Stimulated activated CD4-positive, alpha-beta T cell treated with anti-CD3 and anti-CD28 coated beads, Interleukin-15, amount 100 ng/mL, for 1 hour (primary cell): Measurements from ENCODE around the gene RTBDN.

ENCODE experiments used
- DNase-seq, 2 donors: peaks; one replicate each; pipeline ENCODE4 v3.0.0-alpha.2; 2020; ENCODE audit warnings: low read depth in 1 of 2, low spot score in 1 of 2

RTBDN gene

DNA sequence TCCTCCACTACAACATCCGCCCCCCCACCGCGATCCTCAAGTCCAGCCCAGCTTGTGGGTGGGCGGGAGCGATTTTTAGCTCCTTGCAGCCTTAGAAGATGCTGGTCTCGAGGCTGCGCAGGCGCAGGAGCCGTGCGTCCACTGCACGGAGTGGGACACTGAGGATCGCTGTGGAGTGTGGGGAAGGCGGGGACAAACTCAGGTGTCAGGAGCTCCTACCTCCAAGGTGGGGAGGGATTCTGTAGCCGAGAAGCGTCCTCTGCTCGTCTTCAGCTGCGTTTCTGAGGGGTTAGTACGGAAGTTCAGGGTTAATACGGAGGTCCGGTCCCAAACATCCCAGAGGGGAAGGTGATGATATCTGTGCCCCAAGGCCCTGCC is at the start of gene RTBDN:
RTBDN (minus strand) TSS at position 14 of the 378 bp plus-strand sequence. CDS start 4,600 bp downstream, outside the sequence.
- no peak for DNase-seq

DNA sequence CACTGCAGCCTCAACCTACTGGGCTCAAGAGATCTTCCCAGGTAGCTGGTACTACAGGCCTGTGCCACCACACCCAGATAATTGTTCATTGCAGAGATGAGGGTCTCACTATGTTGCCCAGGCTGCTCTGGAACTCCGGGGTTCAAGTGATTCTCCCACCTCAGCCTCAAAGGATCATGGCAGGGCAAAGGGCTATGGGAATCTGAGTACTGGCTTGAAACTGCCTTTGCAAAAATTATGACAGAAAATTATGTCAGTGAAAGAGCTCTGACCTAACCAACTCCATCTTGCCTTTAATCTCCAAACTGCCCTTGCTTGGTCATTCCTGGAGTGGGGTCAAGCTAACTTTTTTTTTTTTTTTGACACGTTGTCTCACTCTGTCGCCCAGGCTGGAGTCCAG is 48.2 kb upstream of the RTBDN start:
- no peak for DNase-seq

DNA sequence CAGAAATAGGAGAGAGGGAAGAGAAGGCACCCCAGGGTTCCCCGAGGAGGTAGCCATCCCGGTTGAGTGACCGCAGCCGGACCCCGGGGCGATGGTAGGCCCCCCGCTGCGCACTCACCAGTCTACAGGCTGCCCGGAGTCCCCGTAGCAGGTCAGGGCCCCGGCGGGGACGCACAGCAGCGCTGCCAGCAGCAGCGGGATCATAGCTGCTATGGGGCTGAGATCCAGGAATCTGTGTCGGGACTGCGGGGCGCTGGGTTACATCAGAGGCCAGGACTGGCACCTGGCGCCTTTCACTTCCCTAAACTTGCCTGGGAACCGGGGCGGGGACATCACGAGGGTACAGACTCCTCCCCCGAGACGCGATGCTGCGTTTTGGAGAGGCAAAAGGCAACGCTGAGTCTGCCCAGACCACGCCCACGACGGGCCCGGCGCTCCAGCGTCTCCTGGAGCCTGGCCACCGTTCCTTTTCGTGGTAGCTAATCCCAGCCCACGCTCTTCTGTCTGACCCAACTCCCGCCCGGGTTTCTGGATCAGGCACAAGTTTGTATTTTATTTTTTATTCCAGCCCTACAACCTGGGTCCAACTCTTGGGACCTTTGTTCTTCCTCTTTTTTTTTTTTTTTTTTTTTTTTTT is 46.9 kb upstream of the RTBDN start, which contains the start of gene DNASE2:
DNASE2 (minus strand) TSS at position 278 of the 637 bp plus-strand sequence; CDS start at position 204, 74 bp downstream.
- DNase-seq: peak; percentile 77 to 78

DNA sequence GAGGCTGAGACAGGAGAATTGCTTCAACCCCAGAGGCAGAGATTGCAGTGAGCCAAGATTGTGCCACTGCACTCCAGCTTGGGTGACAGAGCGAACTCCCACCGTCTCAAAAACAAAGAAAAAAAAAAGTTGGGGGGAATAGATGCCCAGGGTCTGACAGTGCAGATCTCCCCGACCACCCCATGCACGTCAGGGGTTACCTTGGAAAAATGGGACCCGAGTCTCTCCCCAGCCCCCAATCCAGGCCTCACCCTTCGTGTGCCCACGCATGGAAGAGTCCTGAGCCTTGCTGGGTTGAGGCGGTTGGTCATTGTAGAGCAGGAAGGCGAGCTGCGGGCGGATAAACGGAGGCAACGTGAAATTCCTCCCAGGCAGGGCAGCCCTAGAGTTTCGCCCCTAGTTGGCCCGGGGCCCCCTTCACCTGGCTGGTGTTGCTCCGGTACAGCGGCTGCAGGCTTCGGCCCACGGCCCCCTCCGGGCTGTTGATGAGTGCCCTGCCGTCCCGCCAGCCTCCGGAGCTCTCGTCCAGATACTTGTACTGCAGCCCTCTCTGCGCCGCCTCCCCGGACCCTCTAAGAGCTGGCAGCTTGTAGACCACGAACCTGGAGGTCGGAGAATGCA is 46.3 kb upstream of the RTBDN start:
- no peak for DNase-seq

DNA sequence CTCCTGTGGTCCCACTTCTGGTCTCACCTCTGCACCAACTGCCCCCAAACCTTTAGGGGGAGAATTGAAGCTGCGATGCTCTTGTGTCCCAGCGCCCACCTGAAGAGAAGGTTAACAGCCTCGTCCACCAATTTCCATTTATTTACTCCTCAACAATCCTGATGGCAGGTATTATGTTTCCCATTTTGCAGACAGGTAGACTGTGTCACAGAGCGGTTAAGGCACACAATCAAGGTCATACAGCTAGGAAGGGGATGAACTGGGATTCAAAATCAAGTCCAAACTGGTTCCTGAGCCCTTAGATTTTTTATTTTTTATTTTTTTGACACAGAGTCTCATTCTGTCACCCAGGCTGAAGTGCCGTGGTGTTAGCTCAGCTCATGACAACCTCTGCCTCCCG is 40.7 kb upstream of the RTBDN start:
- no peak for DNase-seq

DNA sequence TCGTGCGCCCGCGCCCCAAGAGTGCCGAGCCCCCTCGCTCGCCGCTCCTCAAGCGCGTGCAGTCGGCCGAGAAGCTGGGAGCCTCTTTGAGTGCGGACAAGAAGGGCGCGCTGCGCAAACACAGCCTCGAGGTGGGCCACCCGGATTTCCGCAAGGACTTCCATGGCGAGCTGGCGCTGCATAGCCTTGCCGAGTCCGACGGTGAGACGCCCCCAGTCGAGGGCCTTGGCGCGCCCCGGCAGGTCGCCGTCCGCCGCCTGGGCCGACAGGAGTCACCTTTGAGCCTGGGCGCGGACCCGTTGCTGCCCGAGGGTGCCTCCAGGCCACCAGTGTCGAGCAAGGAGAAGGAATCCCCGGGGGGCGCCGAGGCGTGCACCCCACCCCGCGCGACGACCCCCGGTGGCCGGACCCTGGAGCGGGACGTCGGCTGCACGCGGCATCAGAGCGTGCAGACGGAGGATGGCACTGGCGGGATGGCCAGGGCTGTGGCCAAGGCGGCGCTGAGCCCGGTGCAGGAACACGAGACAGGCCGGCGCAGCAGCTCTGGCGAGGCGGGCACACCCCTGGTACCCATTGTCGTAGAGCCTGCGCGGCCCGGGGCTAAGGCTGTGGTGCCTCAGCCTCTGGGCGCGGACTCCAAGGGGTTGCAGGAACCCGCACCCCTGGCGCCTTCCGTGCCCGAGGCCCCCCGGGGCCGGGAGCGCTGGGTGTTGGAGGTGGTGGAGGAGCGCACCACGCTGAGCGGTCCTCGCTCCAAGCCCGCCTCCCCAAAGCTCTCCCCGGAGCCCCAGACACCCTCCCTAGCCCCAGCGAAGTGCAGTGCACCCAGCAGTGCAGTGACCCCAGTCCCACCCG is 39.7 kb upstream of the RTBDN start:
- no peak for DNase-seq

DNA sequence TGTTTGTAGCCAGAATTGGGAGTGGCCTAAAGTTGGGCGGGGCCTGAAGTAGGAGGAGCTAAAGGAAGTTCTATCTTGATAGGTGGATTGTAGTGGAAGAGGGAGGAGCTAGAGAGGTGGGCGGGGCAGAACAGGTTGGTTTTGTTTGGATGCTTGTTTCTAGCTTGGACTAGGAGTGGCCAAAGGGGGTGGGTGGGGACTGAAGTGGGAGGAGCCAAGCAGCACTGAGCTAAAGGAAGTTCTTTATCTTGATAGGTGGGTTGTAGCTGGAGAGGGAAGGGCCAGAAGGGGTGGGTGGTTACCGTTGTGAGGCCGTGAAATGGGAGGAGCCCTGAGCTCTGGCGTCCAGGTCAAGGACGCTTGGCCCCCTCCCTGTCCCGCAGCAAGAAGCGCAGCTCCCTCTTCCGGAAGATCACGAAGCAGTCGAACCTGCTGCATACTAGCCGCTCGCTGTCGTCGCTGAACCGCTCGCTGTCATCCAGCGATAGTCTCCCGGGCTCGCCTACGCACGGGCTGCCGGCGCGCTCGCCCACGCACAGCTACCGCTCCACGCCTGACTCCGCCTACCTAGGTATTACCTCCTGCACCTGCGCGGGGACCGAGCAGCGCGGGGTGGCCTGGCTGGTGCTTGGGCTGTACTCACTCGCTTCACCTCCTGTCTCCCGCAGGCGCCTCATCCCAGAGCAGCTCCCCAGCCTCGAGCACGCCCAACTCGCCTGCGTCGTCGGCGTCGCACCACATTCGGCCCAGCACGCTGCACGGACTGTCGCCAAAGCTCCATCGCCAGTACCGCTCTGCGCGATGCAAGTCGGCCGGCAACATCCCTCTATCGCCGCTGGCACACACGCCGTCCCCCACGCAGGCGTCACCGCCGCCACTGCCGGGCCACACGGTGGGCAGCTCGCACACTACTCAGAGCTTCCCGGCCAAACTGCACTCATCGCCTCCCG is 38.8 kb upstream of the RTBDN start:
- no peak for DNase-seq

DNA sequence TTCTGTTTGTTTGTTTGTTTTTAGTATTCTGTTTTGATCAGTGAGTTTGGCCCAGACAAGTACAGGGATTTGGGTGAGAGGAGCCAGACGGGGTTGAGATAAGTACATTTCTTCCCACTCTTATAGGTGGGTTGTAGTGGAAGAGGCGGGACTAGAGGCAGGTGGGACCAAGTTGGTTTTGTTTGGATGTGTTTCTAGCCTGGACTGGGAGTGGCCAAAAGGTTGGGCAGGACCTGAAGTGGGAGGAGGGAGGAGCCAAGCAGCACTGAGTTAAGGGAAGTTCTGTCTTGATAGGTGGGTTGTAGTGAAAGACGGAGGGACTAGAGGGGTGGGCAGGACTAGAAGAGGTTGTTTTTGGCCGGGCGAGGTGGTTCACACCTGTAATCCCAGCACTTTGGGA is 37.9 kb upstream of the RTBDN start:
- DNase-seq: no peak

DNA sequence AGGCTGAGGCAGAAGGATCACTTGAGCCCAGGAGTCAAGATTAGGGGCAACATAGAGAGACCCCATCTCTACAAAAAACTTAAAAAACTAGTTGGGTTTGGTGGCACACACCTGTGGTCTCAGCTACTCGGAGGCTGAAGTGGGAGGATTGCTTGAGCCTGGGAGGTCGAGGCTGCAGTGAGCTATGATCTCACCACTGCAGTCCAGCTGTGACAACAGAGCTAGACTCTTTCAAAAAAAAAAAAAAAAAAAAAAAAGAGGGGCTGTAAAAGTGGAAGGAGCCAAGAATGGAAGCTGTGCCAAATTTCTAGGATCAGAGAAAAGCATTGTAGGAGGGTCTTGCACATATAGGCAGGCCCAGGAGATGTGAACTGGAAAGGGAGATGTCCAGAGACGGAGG is 37.3 kb upstream of the RTBDN start:
- no peak for DNase-seq

DNA sequence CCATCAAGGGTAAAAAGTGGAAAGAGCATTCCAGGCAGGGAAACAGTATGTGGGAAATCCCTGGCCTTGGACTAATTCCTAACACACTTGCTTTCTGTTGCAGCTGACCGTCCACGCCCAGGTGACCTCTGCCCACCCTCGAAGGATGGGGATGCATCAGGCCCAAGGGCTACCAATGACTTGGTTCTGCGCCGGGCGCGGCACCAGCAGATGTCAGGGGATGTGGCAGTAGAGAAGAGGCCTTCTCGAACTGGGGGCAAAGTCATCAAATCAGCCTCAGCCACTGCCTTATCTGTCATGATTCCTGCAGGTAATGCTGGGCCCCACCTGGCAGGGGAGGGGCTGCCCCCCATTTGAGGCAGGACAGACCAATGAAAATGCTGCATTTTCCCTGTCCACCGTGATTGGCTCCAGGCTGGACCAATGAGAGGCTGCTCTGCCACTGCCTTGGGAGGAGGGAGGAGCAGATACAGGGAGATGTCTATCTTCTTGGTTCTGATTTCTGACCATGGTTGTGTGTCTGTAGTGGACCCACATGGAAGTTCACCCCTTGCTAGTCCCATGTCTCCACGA is 34.2 kb upstream of the RTBDN start:
- no peak for DNase-seq

DNA sequence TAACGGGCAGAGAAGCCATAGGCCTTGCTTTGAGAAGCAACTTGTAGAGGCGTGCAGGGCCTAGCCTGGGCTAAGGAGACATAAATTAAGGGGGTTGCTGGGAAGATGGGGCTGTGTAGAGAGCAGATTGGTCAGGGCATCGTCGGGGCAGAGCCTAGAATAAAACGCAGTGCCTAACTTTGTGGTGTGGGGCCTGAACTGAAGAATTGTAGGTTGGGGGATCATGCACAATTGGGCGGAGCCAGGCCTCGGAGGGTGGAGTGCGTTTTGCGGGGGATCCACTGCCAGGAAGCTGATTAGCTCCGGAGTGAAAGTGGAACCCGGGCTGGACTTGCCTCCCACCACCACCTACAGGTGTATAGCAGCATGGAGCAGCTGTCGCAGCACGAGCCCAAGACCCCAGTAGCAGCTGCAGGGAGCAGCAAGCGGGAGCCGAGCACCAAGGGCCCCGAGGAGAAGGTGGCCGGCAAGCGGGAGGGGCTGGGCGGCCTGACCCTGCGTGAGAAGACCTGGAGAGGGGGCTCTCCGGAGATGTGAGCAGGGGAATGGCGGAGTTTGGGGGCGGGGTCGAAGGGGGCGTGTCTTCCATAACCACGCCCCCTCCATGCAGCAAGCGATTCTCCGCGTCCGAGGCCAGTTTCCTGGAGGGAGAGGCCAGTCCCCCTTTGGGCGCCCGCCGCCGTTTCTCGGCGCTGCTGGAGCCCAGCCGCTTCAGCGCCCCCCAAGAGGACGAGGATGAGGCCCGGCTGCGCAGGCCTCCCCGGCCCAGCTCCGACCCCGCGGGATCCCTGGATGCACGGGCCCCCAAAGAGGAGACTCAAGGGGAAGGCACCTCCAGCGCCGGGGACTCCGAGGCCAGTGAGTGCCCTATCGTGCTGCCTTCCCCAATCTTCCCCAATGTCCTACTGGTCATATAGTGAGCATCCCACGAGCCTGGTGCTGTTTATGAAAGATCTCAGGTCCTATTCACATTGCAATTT is 33.0 kb upstream of the RTBDN start:
- peak; percentile 37 to 65 for DNase-seq

DNA sequence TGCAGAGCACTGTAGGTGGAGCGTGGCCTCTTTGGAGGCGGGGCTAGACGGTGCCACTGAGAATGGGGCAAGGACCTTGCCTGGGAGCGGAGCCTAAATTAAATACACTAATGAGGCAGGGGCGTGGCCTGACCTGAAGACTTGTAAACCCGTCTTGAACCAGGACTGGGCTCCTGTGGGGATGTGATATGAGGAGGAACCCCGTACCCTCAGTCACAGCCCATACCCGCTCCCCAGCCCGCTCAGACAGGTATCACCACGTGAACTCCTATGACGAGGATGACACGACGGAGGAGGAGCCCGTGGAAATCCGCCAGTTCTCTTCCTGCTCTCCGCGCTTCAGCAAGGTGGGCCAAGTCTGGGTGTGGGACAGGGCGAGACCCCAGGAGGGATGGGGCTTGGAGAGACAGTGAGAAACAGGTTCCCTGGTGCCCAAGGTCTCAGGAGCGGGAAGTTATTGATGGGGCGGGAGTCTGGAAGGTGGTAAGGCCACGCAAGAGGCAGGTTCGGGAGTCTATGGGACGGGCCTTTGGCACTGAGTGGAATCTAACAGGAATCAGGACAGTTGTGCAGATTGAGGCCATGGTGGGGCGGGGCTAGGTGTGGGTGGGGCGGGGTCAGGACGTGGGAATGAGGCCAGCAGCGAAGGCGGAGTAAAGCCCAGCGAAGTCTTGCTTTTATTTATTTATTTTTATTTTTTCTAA is 32.2 kb upstream of the RTBDN start:
- DNase-seq: no peak

DNA sequence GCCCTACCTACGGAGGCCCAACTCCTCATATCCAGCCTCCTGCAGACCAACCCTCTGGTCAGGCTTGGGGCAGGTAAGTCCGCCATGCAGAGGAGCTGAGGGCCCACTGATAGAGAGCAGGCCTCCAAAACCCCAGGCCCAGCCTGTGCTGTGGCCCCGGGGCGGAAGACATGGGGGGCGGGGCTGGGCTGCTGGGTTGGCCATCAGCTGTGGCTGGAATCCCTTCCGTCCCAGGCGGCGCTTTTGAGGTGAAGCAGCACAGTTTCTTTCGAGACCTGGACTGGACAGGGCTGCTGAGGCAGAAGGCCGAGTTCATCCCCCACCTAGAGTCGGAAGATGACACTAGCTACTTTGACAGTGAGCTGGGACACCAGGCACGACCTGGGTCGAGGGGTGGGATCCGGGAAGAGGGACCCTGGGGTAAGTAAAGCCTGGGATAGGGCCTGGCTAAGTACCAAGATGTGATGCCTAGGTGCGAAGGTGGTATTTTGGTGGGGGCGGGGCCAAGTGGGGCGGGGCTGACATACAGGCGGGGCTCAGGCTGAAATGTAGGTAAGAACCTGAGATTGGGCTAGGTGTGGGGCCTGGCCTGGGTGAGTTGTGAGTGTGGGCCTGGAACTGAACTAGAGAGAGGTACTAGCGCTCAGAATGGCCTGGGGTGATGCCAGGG is 31.5 kb upstream of the RTBDN start:
- DNase-seq: no peak

DNA sequence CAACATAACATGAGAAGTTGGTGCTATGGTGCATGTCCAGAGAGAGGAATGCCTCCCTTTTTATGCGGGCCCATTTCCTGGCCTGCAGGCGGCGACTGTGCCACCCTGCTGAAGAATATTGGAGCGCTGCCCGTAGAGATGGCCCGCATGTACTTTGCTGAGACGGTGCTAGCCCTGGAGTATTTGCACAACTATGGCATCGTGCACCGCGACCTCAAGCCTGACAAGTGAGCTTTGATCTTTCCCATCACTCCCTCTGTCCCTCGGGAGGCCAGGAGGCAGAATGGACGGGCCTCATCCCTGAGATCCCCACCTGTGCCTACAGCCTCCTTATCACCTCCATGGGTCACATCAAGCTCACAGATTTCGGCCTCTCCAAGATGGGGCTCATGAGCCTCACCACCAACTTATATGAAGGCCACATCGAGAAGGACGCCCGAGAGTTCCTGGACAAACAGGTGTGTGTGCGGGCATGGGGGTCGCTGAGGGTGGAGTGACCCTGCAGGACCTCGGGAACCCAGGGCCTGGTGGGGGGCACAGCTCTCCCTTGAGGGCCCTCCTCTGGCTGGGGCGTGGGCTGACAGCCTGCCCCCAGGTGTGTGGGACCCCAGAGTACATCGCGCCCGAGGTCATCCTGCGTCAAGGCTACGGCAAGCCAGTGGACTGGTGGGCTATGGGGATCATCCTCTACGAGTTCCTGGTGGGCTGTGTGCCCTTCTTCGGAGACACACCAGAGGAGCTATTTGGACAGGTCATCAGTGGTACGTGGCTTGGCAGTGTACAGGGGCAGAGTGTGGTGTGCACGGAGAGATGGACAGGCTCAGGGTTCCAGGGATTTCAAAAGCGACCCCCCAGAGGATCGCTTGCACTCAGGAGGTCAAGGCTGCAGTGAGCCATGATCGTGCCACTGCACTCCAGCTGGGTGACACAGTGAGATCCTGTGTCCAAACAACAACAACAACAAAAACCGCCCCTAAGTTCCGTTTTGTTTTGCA is 30.6 kb upstream of the RTBDN start:
- no peak for DNase-seq

DNA sequence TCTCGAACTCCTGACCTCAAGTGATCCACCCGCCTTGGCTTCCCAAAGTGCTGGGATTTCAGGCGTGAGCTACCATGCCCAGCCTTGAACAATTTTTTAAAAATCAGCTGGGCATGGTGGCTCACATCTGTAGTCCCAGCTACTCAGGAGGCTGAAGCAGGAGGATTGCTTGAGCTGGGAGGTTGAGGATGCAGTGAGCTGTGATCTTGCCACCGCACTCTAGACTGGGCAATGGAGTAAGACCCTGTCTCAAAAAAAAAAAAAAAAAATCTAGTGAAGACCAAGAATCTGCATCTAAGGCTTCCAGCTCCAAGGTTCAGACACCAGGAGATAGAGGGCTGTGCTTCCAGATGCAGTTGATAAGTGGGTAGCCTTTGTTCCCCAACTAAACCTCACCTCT is 29.8 kb upstream of the RTBDN start:
- DNase-seq: no peak

DNA sequence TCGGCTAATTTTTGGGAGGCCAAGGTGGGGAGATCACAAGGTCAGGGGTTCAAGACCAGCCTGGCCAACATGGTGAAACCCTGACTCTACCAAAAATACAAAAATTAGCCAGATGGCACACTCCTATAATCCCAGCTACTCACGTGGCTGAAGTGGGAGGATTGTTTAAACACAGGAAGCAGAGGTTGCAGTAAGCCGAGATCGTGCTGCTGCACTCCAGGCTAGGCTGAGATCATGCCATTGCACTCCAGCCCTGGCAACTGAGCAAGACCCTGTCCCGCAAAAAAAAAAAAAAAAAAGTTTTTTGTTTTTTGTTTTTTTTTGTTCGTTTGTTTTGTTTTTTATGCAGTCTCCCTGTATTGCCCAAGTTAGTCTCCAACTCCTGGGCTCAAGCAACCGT is 25.2 kb upstream of the RTBDN start:
- DNase-seq: no peak
